ENCODE measurements around the gene NDUFA11. TPM values are rescaled to one million over a fixed set of nuclear protein-coding genes. Genes with fewer than 3 reads are reported as not detected.

The NDUFA11 gene
- total and polyA plus RNA-seq, 2 of the 4 experiments (the other 2 are of a cell fraction), result 375 to 1,276 TPM

DNA sequence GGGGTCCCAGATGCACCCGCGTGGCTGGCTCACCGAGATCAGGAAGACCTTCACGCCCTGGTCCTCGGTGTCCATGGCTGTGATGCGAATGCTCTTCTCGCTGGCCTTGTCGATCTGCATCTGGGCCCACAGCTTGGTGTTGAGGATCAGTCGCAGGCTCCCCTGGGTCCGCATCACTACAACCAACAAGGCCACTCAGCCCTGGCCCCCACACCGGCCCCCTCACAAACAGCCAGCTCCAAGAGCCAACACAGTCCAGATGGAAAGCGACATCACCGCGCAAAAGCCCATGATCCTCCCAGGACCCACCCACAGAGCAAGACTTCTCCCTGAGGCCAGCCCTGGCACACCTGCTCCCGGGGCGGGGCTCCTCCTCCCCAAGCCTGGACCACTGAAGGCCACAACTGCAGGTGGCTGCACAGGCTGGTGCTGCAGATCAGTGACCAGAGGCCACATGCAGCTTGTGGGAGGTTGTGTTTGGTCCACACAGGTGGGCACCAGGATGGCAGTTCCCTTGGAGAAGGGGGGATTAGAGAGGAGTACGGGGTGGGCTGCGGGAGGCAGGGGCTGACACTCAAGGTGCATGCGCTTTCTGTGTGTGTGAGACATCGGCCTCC is 15.0 kb upstream of the NDUFA11 start:
- dilution Hi-C loops (cut with HindIII; ENCODE audit: low sequenced_read_pairs, unreplicated experiment), result no loop called here
- no peaks in the 10 kb centered on the region for H3K9me1 ChIP-seq (ENCODE audit: insufficient read depth, low read length)
- H3K14ac ChIP-seq (replicated peaks; ENCODE audit: low read depth, low read length), result no peak overlapping the region
- H3K23ac ChIP-seq (ENCODE audit: low read depth, low read length), result no peak overlapping the region
- POLR2A ChIA-PET (ENCODE audit: unreplicated experiment), result no interaction called here
- H3K4me1 ChIP-seq (ENCODE audit: control insufficient read depth, insufficient read depth, low read length), result peaks cover 11% of the 10 kb centered on the region
- no peak overlapping the region for H3K18ac ChIP-seq (ENCODE audit: low read depth, low read length)
- no peak overlapping the region for H2AFZ ChIP-seq (replicated peaks; ENCODE audit: low read length, poor library complexity)
- H2BK20ac ChIP-seq (ENCODE audit: low read depth, low read length), result no peak overlapping the region
- no peak overlapping the region for H3K4ac ChIP-seq (ENCODE audit: low read depth, low read length)
- DNase-seq, result no peak
- no peak overlapping the region for H3K4me3 ChIP-seq (ENCODE audit: insufficient read depth, low read depth, low read length)
- WGBS, 2 experiments (ENCODE audit: extremely low coverage in 2 of 2, insufficient read length in 1 of 2), result 94% methylated on average over 7 of the region's 20 CpGs; no CpG with 5 or more reads in 1 of the 2 experiments
- no peaks in the 10 kb centered on the region for H3K9me3 ChIP-seq (ENCODE audit: control insufficient read depth, insufficient read depth, low read length)
- H3K36me3 ChIP-seq (ENCODE audit: control insufficient read depth, insufficient read depth, low read length), result peaks cover 79% of the 10 kb centered on the region
- H2BK120ac ChIP-seq (ENCODE audit: low read depth, low read length), result no peak overlapping the region
- in situ Hi-C loops (cut with MboI; ENCODE audit: low sequenced_read_pairs), result no loop called here
- CTCF ChIA-PET, result interaction anchor here (0.6 kb wide), 1 partner anchor 9 kb away, joined by 4 read pairs; no protein-coding TSS in a partner anchor
- no peak overlapping the region for H4K5ac ChIP-seq (ENCODE audit: low read depth, low read length)
- no peak overlapping the region for H3K9ac ChIP-seq (ENCODE audit: low read depth, low read length)
- intact Hi-C loops (cut with micrococcal nuclease), result no loop called here
- no peak for ATAC-seq (ENCODE audit: low read depth)
- H2BK5ac ChIP-seq (ENCODE audit: low read depth, low read length, poor library complexity, severe bottlenecking), result no peak overlapping the region
- H3K27me3 ChIP-seq (ENCODE audit: control insufficient read depth, insufficient read depth, low read length), result no peaks in the 10 kb centered on the region
- H2AK5ac ChIP-seq (ENCODE audit: low read depth, low read length), result no peak overlapping the region
- no peak overlapping the region for H3K27ac ChIP-seq (ENCODE audit: insufficient read depth, low read length)
- H4K8ac ChIP-seq (ENCODE audit: low read depth in 2 of 2, low read length in 2 of 2), result no peak overlapping the region
- no TSS peak for BruUV-seq (replicated peaks)
- H4K20me1 ChIP-seq (ENCODE audit: insufficient read depth, low read length), result peaks cover 4% of the 10 kb centered on the region; the same call in 1 of the 2 replicates
- H3K79me1 ChIP-seq (ENCODE audit: low read depth in 1 of 2, low read length in 2 of 2), result peaks cover 0 to 8% of the 10 kb centered on the region in 2 experiments; a peak in 1 of 4 replicates
- no peak overlapping the region for H4K91ac ChIP-seq (ENCODE audit: insufficient read depth, low read depth, low read length)
- TF ChIP-seq RCOR1 (IDR thresholded peaks at IDR 0.05; ENCODE audit: insufficient replicate concordance, low read length) (no peak), POLR2A (IDR thresholded peaks at IDR 0.05; ENCODE audit: low read depth, low read length) (no peak), RFX5 (IDR thresholded peaks at IDR 0.05; ENCODE audit: low read depth, low read length) (no peak), MXI1 (IDR thresholded peaks at IDR 0.05; ENCODE audit: borderline replicate concordance, low read depth, low read length) (no peak), RAD21 (IDR thresholded peaks at IDR 0.05; ENCODE audit: low read length) (no peak)
- TF ChIP-seq, protein P1, sequence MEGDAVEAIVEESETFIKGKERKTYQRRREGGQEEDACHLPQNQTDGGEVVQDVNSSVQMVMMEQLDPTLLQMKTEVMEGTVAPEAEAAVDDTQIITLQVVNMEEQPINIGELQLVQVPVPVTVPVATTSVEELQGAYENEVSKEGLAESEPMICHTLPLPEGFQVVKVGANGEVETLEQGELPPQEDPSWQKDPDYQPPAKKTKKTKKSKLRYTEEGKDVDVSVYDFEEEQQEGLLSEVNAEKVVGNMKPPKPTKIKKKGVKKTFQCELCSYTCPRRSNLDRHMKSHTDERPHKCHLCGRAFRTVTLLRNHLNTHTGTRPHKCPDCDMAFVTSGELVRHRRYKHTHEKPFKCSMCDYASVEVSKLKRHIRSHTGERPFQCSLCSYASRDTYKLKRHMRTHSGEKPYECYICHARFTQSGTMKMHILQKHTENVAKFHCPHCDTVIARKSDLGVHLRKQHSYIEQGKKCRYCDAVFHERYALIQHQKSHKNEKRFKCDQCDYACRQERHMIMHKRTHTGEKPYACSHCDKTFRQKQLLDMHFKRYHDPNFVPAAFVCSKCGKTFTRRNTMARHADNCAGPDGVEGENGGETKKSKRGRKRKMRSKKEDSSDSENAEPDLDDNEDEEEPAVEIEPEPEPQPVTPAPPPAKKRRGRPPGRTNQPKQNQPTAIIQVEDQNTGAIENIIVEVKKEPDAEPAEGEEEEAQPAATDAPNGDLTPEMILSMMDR (conservative IDR thresholded peaks at IDR 0.05; ENCODE audit: low read depth, low read length), result no peak
- no peak overlapping the region for H3K4me2 ChIP-seq (ENCODE audit: low read depth, low read length)
- H2BK15ac ChIP-seq (ENCODE audit: low read depth, low read length), result no peak overlapping the region
- peak overlapping the region; percentile 28 for H2AK9ac ChIP-seq (replicated peaks; ENCODE audit: low read depth, low read length, poor library complexity)
- H3K56ac ChIP-seq (ENCODE audit: extremely low read depth, insufficient read depth, low read length), result no peak overlapping the region
